T-helper 17 cell (primary cell): Measurements from ENCODE around the gene OXSR1. TPM values are rescaled to one million over a fixed set of nuclear protein-coding genes. Genes with fewer than 3 reads are reported as not detected.

Experiments
- ATAC-seq: fragments of 150-1000 bp; cut with Tn5 transposase; 2 replicates; pipeline ENCODE4 v1.10.0; 2021; ENCODE audit warnings: mild to moderate bottlenecking, moderate library complexity
- DNase-seq, 3 donors: peaks; one replicate each; pipeline versions ENCODE4 v3.0.0 to v3.0.0-alpha.2; 2020 to 2021
- H3K9me3 ChIP-seq: one replicate; pipeline ENCODE4 v1.7.0; 2013; ENCODE audit warnings: low read length, mild to moderate bottlenecking; ENCODE audit not compliant: control insufficient read depth, poor library complexity, severe bottlenecking
- H3K27ac Mint-ChIP-seq: one replicate; pipeline ENCODE4 v1.8.0; 2022; ENCODE audit warnings: mild to moderate bottlenecking, moderate library complexity, mixed read lengths
- H3K27me3 Mint-ChIP-seq: one replicate; pipeline ENCODE4 v1.8.0; 2022; ENCODE audit warnings: mixed read lengths
- H3K36me3 Mint-ChIP-seq: one replicate; pipeline ENCODE4 v1.8.0; 2022; ENCODE audit warnings: low read depth, mixed read lengths
- H3K4me1 Mint-ChIP-seq: one replicate; pipeline ENCODE4 v1.8.0; 2022; ENCODE audit warnings: mild to moderate bottlenecking, mixed read lengths
- H3K4me3 Mint-ChIP-seq: one replicate; pipeline ENCODE4 v1.8.0; 2022; ENCODE audit warnings: mild to moderate bottlenecking, moderate library complexity, mixed read lengths
- total RNA-seq, 4 donors: library from RNA in 2 of 4; stranded (reverse) in 2 of 4; gene quantifications; one replicate each; pipeline ENCODE4 v1.2.3 and lab custom pipeline; 2022 to 2026

The OXSR1 gene
- total RNA-seq, 2 donors from 2014 or later: 39.8 to 51.9 TPM

DNA sequence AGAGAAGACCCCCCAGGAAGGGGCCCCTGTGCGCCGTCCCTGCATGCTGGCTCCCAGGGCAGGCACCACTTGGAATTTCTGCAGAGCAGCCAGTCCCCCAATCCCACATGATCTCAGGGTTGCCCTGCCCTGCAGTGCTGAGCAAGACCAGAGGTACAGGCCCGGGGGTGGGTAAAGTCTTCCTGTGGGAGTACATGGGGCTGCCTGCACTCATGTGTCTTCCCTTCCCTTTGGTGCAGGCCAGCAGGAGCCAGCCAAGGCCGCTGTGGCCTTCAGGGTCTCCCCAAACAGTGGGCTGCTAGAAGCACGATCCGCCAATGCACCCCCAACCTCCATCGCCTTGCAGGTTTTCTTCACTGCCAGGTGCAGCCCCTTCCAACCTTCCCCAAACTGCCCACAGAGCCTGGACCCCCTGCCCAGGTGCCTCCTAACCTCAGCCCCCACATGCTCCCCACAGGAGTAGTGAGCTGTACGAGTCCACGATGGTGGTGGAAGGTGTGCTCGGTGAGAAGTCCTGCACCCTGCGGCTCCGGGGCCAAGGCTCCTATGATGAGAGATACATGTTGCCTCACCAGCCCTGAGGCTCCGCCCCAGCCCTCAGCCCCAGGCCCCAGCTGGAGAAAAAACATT, 43.4 kb upstream of the OXSR1 start:
- H3K4me3 Mint-ChIP-seq: no peak overlapping the region
- peaks cover 5% of the 10 kb centered on the region for H3K36me3 Mint-ChIP-seq
- no peaks in the 10 kb centered on the region for H3K27me3 Mint-ChIP-seq
- DNase-seq: no peak
- no peaks in the 10 kb centered on the region for H3K9me3 ChIP-seq
- peaks cover 15% of the 10 kb centered on the region for H3K4me1 Mint-ChIP-seq
- H3K27ac Mint-ChIP-seq: no peak overlapping the region
- no peak for ATAC-seq

DNA sequence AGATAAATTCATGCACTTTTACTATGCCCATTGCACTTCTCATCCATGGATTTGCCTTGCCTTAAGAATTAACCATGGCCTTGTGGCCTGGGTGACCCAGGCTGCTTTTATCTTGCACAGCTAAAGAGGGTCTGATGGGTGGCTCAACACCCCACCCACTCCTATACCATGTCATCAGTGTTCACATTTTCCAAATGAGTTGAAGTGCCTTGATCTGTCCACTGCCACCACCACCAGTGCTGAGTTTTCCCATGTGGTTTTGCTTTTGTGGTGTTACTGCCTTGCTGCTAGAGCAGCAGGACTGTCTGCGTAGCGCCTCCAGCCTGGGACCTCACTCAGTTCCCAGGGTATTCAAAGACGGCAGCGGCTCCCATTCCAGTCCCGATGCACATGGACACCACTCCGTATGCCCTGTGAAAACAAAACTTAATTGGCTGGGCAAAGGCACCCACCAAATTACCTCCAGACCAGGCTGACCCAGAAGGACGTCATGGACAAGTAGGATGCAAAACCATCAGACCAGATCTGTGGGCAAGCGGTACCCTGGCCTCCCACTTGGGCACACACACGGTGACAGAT, 42.5 kb upstream of the OXSR1 start:
- Mint-ChIP-seq H3K27ac (no peak overlapping the region), H3K27me3 (no peaks in the 10 kb centered on the region), H3K4me1 (peaks cover 17% of the 10 kb centered on the region), H3K4me3 (no peak overlapping the region), H3K36me3 (peaks cover 5% of the 10 kb centered on the region)
- ATAC-seq (no peak), DNase-seq (no peak)
- no peaks in the 10 kb centered on the region for H3K9me3 ChIP-seq

DNA sequence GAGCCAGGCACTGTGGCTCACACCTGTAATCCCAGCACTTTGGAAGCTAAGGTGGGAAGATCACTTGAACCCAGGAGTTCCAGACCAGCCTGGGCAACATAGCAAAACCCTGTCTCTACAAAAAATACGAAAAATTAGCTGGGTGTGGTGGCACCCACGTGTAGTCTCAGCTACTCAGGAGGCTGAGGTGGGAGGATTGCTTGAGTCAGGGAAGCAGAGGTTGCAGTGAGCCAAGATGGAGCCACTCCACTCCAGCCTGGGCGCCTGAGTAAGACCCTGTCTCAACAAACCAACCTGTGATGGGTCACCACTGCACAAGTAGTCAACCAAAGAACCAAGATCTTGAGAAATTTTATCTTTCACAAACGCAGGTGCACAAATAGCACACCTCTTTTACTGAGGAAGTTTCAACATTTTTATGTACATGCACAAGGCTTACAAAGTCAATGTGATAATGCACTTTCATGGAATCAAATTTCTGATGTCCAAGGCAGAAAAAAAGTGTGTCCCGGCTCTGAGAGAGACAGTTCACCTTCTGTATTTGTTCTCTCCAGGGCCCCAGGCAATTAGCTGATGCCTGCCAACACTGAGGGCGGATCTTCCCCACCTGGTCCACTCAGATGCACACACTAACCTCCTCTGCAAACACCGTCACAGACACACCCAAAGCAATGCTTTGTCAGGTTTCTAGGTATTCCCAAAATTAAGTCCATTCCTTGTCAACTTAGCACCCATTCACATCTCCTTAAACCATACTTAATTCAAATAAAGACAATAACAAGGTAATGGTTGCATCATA, 40.8 kb upstream of the OXSR1 start:
- no peak for ATAC-seq
- H3K9me3 ChIP-seq: no peaks in the 10 kb centered on the region
- Mint-ChIP-seq H3K4me1 (peaks cover 17% of the 10 kb centered on the region), H3K27me3 (no peaks in the 10 kb centered on the region), H3K4me3 (no peak overlapping the region), H3K36me3 (peaks cover 5% of the 10 kb centered on the region), H3K27ac (no peak overlapping the region)
- DNase-seq: no peak

DNA sequence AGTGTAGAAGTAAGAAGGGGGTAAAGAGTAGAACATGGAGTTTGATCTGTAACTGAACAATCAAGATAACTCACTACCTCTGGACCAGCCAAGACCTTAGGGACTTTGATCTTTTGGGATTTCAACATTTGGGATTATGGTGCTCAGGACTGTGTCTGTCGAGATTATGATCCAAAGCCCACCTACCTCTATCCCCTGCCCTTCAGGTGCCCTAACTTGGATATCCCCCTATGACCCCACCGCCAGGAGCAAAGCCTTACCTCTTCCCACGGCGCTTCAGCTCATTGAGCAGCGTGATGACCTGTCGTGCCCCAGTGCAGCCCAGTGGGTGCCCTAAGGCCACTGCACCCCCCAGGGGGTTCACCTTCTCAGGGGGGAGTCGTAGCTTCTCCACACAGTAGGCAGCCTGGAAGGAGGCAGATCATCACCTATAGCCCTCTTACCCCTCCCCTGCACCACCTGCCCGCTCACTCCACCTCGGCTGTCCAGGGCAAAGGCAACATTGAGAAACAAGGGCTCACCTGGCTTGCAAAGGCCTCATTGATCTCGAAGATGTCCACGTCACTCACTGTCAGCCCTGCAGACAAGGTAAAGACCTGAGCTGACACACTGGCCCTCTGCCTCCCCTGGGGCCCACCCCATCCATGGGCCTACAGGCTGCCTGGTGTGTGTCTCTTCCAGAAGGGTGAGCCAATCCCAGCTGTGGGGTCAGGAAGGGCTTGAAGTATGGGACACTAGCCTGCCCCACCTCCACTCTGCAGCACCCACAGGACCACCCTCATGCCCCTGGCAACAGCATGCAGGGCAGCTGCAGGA, 39.8 kb upstream of the OXSR1 start:
- no peaks in the 10 kb centered on the region for H3K9me3 ChIP-seq
- peaks cover 5% of the 10 kb centered on the region for H3K36me3 Mint-ChIP-seq
- H3K4me1 Mint-ChIP-seq: peaks cover 23% of the 10 kb centered on the region
- no peaks in the 10 kb centered on the region for H3K27me3 Mint-ChIP-seq
- ATAC-seq (no peak), DNase-seq (no peak)
- H3K4me3 Mint-ChIP-seq: no peak overlapping the region
- H3K27ac Mint-ChIP-seq: peak overlapping the region; percentile 43

DNA sequence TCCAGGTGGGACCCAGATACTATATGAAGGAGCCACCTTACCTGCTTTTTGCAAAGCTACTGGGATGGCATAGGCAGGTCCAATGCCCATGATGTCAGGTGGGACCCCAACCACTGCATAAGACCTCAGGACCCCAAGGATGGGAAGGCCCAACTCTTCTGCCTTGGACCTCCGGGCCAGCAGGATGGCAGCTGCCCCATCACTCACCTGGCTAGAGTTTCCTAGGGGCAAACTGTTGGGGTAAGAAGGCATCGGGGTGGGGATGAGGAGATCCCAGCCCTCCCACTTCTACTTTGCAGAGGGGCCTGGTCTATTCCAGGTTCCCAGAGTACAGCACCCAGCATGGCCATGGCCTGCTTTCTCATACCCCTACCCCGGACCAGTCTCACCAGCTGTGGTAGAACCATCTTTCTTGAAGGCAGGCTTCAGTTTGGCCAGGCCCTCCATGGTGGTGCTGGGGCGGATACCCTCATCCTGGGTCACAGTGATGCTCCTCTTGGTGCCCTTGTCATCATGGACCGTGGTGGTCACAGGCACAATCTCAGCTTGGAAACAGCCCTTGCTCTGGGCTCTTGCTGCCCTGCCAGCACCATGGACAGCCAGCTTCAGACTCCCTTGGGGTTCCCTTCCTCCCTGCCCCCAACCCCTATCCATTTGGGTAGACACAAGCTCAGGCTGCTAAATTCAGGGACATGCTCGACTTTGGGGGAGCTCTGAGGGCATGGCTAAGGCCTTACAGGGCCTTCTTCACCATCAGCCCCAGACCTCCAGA, 39.0 kb upstream of the OXSR1 start:
- H3K4me1 Mint-ChIP-seq: peaks cover 22% of the 10 kb centered on the region
- no peaks in the 10 kb centered on the region for H3K9me3 ChIP-seq
- peaks cover 2% of the 10 kb centered on the region for H3K36me3 Mint-ChIP-seq
- no peak overlapping the region for H3K4me3 Mint-ChIP-seq
- H3K27ac Mint-ChIP-seq: peak overlapping the region; percentile 43
- no peaks in the 10 kb centered on the region for H3K27me3 Mint-ChIP-seq
- ATAC-seq: no peak
- no peak for DNase-seq

DNA sequence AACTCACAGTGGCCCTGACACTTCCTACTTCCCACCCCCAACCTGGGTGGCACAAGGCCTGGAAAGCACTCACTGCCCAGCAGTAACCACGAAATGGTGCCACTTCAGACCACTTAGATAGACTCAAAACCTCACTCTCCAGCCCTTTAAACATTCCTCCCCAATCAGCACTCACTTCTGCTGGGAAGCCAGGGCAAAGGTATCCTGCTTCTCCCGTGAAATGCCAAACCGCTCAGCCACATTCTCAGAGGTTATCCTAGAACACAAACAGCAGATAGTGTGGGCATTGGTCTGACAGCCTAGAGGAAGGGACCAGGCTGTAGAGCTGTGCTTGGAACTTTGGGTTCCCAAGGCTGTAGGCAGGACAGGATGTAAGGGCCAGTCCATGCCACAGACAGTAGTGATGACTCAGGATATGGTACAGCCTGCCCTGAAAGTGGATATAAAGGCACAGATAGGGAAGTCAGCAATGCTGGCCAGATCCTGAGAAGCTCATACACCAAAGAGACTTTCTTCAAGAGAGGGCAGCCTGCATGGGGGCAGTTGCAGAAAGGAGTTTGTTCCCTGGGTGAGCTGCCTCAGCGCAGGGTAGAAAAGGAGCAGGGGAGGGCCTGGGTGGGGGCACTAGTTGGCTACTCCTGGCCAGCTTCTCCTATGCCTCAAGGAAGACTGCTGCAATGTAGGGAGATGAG, 37.6 kb upstream of the OXSR1 start:
- H3K27me3 Mint-ChIP-seq: no peaks in the 10 kb centered on the region
- no peaks in the 10 kb centered on the region for H3K9me3 ChIP-seq
- no peak overlapping the region for H3K4me3 Mint-ChIP-seq
- no peak for DNase-seq
- H3K27ac Mint-ChIP-seq: peak overlapping the region; percentile 70
- no peak for ATAC-seq
- peaks cover 2% of the 10 kb centered on the region for H3K36me3 Mint-ChIP-seq
- peaks cover 24% of the 10 kb centered on the region for H3K4me1 Mint-ChIP-seq

DNA sequence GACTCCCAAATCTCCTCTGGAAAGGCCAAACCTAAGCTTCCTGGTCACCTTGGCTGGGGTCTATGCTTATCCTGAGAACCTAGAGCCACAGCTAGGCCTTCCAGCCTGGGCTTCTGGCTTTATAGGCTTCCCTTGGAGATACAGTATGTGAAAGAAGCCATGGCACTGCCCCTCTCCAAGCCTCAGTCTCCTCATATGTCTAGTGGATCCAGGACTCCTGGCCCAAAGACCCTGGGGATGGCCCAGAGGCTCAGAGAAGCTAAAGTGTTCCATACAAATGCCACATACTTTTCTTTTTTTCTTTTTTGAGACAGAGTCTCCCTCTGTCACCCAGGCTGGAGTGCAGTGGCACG, 37.1 kb upstream of the OXSR1 start:
- Mint-ChIP-seq H3K27me3 (no peaks in the 10 kb centered on the region), H3K27ac (peak overlapping the region; percentile 16), H3K36me3 (peaks cover 2% of the 10 kb centered on the region), H3K4me1 (peaks cover 27% of the 10 kb centered on the region), H3K4me3 (no peak overlapping the region)
- ATAC-seq: no peak
- DNase-seq: no peak
- H3K9me3 ChIP-seq: no peaks in the 10 kb centered on the region

DNA sequence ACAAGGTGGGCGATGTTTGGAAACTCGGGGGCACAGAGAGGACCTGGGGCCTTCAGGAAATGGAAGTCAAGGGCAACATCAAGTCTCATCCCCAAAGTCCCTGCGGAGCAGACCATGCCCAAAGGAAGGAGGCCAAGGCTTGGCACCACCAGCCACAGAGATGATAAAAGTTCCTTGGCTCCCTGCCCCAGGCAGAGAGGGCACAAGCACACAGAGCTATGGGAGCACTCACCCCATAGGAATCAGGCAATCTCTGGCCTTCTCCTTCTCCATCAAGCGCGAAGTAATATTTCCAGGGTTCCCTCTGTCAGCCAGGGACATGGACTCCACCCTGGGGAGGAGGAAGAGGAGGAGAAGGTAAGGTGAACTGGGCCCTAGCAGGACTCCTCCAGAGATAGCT, 36.3 kb upstream of the OXSR1 start:
- Mint-ChIP-seq H3K27me3 (no peaks in the 10 kb centered on the region), H3K4me3 (no peak overlapping the region), H3K36me3 (peaks cover 2% of the 10 kb centered on the region), H3K4me1 (peaks cover 30% of the 10 kb centered on the region), H3K27ac (peak overlapping the region; percentile 16)
- no peak for ATAC-seq
- no peaks in the 10 kb centered on the region for H3K9me3 ChIP-seq
- DNase-seq: no peak

DNA sequence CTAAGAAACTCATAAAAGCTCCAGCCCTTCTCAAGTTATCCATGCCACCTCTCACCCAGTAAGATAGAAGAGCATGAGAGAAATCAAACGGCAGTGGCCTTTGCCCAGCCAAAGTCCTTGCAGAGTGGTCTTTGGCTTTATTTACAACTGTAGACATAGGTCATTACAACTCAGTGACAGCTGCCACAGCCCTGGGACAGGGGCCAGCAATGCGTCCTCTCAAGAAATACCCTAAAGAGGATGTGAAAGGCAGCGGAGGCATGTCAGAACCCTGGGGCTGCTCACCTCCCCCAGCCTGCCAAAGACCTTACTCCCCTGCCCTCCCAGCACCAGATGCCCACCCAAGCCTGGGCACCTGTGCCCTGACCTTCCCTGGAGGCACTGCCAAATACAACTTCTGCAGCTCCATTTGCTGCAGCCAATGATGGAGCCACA, 34.7 kb upstream of the OXSR1 start:
- no peaks in the 10 kb centered on the region for H3K9me3 ChIP-seq
- peaks cover 2% of the 10 kb centered on the region for H3K36me3 Mint-ChIP-seq
- H3K4me3 Mint-ChIP-seq: no peak overlapping the region
- peaks cover 35% of the 10 kb centered on the region for H3K4me1 Mint-ChIP-seq
- H3K27me3 Mint-ChIP-seq: no peaks in the 10 kb centered on the region
- ATAC-seq: no peak
- peak overlapping the region; percentile 16 for H3K27ac Mint-ChIP-seq
- no peak for DNase-seq

DNA sequence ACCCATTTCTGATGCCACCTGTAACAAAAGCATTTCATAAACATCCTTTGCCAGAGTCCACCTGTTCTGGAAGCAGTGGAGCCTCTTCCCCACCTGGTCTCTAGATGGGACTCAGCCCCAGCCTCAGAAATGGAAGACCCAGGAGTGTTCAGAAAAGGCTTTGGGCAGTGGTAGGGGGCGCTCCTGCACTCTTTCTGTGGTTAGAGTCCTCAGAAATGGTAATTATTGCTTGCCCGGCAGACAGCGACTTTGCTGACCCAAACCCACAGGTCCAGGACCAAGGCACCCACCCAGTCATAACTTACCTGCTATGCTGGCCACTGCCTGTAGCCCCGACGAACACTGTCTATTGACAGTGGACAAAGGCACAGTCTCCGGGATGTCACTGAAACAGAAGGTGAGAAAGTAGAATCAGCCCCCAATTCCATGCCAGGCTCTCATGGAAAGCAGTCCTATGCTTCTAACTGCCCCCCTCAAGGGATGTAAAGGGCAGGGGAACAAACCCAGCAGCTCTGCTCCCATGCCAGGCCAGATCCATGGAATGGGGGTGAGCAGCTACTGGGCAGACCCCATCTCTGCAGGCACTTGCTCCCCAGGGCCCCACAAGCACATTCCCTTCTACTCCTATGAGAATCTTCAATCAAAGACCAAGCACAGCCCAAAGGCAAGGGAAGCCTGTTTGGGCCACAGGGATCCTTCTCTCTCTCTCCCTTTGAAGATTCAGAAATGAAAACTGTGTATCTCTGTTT, 33.5 kb upstream of the OXSR1 start:
- Mint-ChIP-seq H3K4me3 (no peak overlapping the region), H3K4me1 (peaks cover 40% of the 10 kb centered on the region), H3K36me3 (peaks cover 2% of the 10 kb centered on the region), H3K27ac (peak overlapping the region; percentile 43), H3K27me3 (no peaks in the 10 kb centered on the region)
- no peaks in the 10 kb centered on the region for H3K9me3 ChIP-seq
- ATAC-seq: no peak
- DNase-seq: no peak

DNA sequence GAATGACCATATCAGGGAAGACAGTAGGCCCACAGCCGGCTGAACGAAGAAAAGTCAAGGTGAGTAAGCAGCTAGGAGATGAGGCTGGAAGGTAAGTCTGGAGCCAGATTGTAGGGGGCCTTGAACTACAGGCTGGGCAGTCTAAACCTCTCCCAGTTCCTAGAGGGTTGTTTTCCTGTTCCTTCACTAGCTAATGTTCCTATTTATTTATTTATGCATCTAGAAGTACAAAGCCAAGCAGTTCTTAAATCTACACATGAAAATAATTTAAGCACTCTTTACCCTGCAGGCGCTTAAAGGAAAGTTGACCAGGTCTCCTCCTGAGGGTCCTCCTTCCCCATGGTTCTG, 32.2 kb upstream of the OXSR1 start:
- Mint-ChIP-seq H3K27ac (peak overlapping the region; percentile 97), H3K27me3 (no peaks in the 10 kb centered on the region), H3K4me1 (peaks cover 50% of the 10 kb centered on the region), H3K36me3 (peaks cover 6% of the 10 kb centered on the region), H3K4me3 (no peak overlapping the region)
- ATAC-seq (no peak), DNase-seq (no peak)
- no peaks in the 10 kb centered on the region for H3K9me3 ChIP-seq
